NCI-H2081 treated with DMSO at 0.1 percent for 48 hours (cell line): Measurements from ENCODE around the gene TM4SF5.
"Not testable (repeated sequence)": the region's sequence is repeated elsewhere in the genome, so short reads cannot be mapped to it uniquely, and the experiment has no call there.

Source experiments
- DNase-seq: peaks from one replicate; lab custom pipeline; 2025; lab: John Stamatoyannopoulos, UW

The TM4SF5 gene

DNA sequence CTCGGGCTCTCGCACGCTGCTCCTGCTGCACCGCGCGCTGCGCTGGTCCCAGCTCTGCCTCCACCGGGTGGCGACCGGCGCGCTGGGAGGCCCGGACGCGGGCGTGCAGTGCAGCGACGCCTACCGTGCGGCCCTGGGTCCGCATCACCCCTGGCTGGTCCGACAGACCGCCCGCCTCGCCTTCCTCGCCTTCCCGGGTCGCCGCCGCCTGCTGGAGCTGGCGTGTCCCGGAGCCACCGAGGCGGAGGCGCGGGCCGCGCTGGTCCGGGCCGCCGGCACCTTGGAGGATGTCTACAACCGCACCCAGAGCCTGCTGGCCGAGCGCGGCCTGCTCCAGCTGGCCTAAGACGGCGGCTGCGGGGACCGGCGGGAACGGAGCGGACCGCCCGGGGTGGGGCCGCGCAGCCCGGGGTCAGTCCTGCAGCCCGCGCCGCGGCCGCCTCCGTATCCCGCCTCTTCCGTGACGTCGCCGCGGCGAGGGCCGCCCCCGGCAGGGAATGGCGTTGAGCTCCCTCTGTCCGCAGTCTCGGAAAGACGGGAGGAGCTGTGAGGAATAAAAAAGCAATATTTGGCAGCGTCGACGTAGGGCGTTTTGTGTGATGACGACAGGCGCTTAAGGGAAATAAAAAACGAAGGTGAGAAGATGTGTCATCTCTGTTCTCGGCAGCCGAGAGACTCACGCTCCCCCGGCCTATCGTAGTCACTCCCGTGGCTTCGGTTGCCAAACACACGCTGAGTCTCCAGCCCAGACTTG is 18.4 kb downstream of the TM4SF5 start:
- DNase-seq, result peak; percentile 13

DNA sequence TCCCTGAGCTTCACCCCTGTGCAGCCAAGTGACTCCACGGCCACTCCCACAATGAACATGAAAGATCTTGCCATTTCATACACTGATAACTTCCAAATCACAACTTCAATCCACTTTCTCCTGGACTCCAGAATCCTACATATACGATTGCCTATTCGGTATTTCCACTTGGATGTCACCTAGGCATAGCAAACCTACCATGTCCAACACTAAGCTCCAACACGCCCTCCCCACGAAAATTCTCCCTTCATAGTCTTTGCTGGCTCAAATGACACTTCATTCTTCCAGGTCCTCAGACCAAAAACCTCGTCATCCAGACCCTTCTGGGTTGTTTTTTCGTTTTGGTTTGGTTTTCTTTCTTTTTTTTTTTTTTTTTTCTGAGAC is 19.0 kb downstream of the TM4SF5 start:
- DNase-seq, result no peak

DNA sequence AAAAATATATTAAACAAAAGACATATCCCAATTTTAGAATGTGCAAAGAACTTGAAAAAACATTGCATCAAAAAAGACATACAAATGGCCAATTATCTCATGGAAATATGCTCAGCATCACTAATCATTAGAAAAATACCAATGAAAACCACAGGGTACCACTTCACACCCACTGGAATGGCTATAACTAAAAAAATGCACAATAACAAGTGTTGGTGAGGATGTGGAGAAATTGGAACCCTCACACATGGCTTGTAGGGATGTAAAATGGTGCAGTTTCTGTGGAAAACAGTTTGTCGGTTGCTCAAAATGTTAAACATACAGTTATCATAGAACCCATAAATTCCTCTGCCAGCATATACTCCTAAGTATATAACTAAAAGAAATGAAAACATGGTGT is 23.5 kb downstream of the TM4SF5 start:
- DNase-seq, result no peak

DNA sequence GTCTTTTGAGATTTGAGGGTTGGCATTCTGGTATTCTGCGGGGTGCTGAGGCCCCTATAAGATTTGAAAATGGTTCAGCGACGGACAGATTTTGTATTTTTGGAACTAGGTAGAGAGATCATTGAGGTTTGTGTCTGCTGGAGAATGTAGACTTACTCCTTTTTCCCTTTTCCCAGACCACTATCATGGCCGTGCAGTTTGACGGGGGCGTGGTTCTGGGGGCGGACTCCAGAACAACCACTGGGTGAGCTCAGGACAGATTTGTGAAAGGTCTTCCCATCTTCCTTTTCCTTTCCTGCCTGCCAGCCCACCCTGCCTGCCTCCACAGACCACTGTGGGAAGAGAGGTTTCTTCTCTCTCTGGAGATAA is 24.9 kb downstream of the TM4SF5 start:
- DNase-seq, result no peak

DNA sequence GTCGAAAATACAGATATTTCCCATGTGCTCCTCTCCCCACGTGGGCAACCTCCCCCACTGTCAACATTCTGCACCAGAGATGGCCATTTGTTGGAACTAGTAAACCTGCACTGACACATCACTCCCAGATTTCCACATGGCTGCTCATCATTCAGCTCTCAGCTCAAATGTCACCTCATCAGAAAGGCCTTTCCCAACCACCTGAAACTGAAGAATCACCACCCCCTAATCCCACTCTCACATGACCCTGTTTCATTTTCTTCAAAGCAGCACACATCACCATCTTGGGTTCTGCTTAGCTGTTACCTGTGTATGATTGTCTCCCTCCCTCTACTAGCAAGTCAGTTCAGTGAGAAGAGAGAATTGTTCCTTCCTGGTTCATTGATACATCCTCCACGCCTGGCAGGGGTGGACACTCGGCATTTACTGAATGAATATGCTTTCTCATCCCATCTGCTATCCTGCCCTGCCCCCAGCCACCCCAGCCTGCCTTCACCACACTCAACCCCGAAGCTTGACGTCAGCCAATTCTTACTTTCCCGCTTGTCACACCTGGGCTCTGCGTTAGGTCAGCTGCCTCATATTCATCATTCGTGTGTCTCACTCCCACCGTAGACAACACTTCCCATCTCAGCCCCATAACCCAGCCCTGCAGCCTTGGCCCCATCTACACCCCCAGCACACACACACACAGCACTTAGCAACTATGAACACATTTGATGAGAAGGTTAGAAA is 28.9 kb downstream of the TM4SF5 start:
- DNase-seq, result no peak

DNA sequence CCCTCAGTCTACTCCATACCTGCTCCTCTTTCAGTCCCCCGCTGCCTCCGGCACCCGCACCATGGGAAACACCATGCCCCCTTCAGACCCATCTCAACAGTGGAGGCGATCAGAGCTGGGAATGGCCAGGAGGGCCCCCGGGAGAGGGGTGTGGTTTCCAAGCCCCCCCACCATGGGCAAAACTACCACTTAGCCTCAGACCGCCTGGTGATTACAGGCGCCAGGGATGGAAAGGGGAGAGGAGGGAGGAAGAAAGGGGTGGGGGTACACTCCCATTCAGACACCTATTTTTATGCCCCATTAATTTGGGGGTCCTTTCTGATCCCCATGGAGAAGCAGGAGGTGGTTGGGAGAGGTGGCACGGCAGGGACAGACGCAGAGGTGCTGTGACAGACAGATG is 30.5 kb downstream of the TM4SF5 start, which contains the start of gene C17orf114:
Gene C17orf114 (minus strand): TSS at position 101 of the 400 bp plus-strand sequence.
- DNase-seq, result no peak

DNA sequence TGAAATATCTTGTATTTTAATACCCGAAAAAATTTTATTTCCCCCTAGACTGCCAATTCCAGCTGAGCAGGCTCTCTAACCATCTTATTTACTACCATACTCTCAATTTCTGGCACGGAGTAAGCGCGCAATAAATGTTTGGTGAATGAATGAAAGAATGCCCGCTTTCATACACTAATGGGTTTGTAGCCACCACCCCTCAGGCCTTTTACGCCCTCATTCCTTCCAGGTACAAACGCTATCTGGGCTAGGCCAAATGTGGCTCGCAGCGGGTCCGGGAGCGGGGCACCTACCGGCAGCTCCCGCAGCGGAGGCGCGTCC is 34.7 kb downstream of the TM4SF5 start:
- DNase-seq, result no peak

DNA sequence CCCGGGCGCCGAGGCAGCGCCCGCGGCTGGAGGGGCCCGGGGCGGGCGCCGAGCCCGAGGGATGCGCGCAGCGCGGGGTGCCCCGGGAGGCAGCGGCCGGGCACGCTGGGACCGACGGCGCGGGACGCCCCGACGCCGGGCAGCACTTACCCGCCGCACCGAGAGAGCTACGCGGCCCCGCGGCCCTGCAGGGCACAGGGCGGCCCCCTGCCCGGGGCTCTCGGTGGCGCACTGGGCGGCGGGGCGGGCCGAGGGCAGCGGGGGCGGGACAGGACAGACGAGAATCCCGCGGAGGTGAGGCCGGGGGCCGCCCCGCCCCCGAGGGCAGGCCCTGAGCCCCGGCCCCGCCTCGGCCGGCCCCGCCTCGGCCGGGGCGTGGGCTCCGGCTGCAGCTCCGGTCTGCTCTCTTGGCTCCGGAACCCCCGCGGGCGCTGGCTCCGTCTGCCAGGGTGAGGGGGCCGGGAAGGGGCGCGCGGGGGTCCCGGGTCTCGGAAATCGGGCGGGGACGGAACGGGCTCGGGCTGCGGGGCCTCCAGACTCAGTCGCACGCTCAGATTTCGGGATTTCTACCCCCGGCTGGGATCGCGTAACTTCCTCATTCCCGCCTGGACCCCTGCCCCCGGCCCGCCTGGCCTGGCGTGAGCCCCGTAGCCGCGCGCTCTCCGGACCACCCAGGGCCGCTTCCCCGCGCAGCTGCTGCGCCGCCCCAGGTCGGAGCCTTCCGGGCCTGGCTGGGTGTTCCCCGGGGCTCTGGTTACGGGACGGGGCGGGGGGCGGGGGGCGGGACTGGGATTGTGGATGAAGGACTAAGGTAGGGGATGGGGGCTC is 35.3 kb downstream of the TM4SF5 start, which contains the start of gene PLD2:
Gene PLD2 (plus strand): TSS at position 376 of the 828 bp plus-strand sequence. CDS start 621 bp downstream, outside the sequence.
- no peak for DNase-seq

DNA sequence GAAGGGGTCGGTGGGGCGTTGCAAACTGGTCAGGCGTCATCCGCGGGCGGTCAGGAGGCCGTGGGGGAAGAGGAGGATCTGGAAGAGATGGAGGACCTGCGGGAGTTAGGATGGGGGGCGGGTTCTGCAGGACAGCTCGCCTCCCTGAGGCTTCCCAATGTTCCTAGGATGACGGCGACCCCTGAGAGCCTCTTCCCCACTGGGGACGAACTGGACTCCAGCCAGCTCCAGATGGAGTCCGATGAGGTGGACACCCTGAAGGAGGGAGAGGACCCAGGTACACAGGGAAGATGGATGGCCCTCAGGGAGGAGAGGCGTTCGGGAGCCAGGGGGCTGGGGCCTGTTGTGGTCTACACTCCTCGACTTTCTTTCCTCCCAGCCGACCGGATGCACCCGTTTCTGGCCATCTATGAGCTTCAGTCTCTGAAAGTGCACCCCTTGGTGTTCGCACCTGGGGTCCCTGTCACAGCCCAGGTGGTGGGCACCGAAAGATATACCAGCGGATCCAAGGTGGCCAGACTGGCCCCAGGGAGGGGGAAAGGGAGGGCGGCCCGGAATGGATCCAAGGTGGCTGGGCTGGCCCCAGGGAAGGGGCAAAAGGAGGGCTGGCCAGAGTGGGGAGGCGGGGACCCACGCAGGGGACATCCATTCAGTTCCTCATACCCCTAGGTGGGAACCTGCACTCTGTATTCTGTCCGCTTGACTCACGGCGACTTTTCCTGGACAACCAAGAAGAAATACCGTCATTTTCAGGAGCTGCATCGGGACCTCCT is 36.1 kb downstream of the TM4SF5 start:
- no peak for DNase-seq

DNA sequence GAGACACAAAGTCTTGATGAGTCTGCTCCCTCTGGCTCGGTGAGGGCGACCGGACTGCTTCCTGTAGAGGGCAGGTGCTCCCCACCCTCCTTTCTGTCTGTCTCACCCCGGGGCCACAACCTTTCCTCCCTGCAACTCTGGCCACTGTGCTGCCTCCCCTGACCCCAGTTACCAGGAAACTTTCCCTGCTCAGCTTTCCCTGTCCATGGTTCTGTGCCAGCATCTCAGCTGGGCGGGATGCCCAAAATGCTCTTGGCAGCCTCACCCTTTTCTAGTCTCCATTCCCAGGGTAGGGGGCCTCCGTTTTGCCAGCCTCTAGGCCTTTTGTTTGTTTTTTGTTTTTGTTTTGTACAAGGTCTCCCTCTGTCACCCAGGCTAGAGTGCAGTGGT is 36.7 kb downstream of the TM4SF5 start:
- DNase-seq, result no peak

DNA sequence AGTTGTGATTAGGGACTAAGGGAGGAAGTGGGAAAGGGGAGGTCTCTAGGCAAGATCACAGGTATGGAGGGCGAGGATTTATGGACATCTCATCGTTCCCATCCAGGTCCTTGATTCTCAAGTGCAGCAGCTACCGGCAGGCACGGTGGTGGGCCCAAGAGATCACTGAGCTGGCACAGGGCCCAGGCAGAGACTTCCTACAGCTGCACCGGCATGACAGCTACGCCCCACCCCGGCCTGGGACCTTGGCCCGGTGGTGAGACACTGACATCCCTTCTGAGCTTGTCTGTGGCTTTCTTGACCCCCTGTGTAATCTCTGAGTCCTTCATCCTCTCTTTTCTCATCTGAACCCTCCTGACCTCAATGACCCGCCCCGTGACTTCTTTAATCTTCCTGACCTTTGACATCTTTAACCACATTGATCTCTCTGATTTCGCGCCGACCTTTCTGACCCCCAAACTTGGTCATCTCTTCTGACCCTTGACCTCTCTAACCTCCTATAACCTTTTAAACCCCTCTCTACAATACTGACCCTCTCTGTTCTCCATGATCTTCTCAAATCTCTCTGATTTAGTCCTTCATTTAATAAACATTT is 39.1 kb downstream of the TM4SF5 start:
- DNase-seq, result no peak

DNA sequence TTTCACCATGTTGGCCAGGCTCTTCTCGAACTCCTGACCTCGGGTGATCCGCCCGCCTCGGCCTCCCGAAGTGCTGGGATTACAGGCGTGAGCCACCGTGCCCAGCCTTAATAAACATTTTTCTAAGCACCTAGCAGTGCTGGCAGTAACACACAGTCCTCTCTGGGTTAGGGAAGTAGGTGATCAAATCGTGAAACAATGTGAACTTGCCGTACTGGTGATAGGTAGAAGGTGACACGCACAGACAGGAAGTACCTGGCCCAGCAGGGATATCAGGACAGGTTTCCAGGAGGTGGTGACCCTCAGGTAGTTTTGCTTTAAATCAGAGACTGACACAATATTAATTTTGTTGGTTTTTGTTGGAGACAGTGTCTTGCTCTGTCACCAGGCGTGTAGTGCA is 39.8 kb downstream of the TM4SF5 start:
- DNase-seq, result no peak

DNA sequence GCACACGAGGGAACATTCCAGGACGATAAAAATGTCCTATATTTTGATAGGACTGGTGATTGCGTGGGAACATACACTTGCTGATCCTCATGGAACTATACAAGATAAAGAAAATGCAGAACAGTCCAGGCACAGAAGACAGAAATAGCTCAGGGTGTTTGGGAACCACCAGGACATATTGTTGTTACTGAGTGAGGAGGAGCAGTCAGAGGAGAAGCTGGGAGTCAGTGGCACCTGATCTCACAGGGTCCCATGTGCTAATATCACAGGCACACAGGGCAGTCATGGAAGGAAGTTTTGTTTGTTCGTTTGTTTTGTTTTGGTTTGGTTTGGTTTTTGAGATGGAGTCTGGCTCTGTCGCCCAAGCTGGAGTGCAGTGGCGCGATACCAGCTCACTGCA is 41.0 kb downstream of the TM4SF5 start:
- no peak for DNase-seq

DNA sequence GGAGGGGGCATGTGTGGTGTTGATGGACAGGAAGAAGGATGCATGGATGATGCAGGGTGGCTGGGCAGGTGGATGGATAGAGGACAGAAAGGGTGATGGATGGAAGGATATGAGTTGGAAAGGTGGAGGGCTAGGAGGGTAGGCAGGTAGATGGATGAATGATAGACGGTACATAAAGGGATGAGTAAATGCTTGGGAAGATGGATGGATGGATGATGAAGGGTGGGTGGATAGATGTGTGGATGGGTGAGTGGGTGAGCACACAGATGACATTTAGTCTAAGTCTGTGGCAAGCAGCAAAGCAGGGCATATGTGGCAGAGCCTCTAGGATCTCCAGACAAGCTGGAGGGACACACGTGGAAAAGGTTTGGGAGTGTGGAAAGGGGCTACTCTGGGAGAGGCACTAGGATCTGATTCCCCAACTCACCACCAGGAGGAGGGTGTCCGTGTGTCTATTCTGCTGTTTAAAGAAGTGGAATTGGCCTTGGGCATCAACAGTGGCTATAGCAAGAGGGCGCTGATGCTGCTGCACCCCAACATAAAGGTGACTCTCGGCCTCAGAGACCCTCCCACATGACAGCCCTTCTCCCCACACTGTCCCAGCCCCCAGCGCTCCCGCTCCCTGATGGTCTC is 43.5 kb downstream of the TM4SF5 start:
- DNase-seq, result no peak

DNA sequence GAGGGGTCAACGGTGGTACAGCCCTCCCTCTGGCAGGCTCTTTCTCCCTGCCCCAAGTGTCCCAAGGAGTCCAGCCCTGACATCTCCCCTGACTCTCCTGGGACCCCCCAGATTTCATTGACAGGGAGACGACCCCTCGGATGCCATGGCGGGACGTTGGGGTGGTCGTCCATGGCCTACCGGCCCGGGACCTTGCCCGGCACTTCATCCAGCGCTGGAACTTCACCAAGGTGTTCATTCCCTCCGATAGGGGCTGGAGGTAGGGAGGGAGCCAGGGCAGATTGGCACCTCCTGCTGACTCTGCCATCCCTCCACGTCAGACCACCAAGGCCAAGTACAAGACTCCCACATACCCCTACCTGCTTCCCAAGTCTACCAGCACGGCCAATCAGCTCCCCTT is 45.1 kb downstream of the TM4SF5 start:
- DNase-seq, result no peak

DNA sequence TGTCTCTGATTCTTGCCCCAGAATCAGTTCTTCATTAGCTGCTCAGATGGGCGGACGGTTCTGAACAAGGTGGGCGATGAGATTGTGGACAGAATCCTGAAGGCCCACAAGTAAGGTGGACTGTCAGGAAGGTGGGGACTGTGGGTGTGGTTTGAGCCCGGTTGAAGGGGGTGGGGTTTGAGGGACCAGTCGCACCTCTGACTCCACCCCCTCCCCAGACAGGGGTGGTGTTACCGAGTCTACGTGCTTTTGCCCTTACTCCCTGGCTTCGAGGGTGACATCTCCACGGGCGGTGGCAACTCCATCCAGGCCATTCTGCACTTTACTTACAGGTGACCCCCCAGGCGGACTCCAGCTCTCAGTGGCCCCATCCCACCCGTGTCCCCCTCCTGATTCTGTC is 46.6 kb downstream of the TM4SF5 start:
- no peak for DNase-seq

DNA sequence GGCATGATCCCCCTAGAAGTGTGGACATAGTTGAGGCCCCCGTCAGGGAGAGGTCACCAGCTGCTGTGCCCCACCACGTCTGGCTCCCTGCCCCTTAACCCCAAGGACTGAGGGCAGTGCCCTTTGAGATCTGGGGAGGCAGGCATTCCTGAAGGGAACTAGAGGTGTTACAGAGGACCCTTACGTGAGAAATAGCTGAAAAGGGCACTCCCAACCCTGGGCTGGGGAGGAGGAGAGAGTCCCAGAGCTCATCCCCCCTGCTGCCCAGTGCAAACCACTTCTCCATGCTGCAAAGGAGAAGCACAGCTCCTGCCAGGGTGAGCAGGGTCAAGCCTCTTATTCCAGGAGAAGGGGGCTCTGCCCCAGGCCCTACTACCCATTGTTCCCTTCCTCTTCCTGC is 51.1 kb downstream of the TM4SF5 start:
- no peak for DNase-seq

DNA sequence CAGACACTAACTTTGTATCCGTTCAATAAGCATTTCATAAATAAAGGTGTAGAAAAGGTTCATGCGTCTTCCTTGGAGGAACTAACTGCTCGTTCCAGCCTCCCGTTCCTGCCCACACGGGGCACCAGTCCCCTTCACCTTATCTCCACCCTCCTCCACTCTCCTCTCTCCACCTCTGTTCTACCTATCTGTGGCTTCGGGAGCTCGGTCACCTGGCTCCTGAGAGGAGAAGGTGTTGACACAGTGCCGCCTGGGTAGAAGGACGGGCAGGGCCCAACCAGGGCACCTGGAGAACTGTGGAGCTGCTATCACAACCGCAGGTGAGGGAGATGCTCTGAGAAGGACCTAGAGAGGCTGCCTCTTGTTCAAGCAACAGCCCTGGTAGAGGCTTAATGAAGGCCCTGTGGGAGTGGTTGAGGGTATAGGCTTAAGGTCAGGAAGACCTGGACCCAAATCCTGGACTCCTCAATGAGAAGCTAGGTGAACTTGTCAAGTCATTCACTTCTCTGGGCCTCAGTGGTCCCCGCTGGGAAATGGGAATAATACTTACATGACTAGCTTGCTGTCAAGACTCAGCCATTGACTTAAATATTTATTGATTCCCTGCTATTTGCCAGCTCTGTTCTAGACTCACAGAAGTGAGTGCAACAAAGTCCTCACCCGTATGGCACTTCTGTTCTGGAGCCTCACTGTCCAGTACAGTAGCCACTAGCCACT is 51.8 kb downstream of the TM4SF5 start:
- DNase-seq, result no peak

DNA sequence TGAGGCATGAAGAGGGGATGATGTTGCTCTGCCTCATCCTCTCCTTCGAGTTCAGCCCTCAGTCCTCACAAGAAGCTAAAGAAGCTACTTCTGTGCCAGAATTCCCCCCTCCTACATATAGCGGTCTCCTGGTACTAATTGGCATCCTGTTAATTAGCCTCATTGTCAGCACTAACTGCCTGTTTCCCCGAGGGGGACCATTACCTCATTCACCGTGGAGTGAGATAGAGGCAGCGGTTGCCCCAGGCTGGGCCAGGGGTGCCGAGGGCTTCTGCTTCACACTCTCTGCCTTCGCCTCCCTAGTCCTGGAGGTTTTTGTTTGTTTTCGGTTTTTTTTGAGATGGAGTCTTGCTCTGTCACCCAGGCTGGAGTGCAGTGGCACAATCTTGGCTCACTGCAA is 55.7 kb downstream of the TM4SF5 start:
- DNase-seq, result no peak

DNA sequence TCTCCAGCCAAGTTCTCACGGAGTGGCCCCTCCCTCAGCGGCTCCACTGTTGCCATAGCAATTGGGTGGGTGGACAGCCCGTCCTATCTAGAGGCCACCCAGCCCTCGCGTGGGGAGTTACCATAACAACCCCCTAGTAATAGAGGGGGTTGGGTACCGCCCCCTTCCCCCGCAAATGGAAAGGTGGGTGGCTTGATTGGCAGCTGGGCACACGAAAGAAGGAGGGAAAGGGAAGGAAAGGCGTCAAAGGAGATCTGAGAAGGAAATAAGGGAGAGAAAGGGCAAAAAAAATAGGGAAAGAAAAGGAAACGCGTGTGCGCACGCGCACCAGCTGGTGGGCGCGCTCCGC is 61.1 kb downstream of the TM4SF5 start:
- not testable (repeated sequence) for DNase-seq
